ENCODE results near the gene TNFAIP2. TPM values are rescaled to one million over a fixed set of nuclear protein-coding genes. Genes with fewer than 3 reads are reported as not detected.

Gene TNFAIP2
- total and polyA plus RNA-seq, 4 donors = 65.6 to 519 (median 226) TPM

GRCh38 chr14:103142721-103143302 lies 19.6 kb downstream of the TNFAIP2 start:
- ATAC-seq (ENCODE audit: insufficient read depth, low FRiP score) = no peak
- Histone ChIP-seq H3K4me3 (no peak overlapping the region), H3K36me3 (ENCODE audit: control insufficient read depth in 4 of 4, insufficient read depth in 4 of 4, low read length in 4 of 4) (no peaks in the 10 kb centered on the region), H3K27me3 (ENCODE audit: control insufficient read depth in 3 of 3, insufficient read depth in 3 of 3, low read length in 2 of 3) (peaks cover 0 to 3% (median 0%) of the 10 kb centered on the region in 3 donors), H3K9ac (ENCODE audit: insufficient read depth in 1 of 2, low read length in 2 of 2) (no peak overlapping the region), H3K4me1 (ENCODE audit: control insufficient read depth in 5 of 5, insufficient read depth in 5 of 5, low read length in 5 of 5) (peaks cover 0 to 6% (median 4%) of the 10 kb centered on the region in 5 donors), H3K27ac (ENCODE audit: low read depth in 1 of 2, low read length in 1 of 2) (no peak overlapping the region), H3K9me3 (ENCODE audit: control insufficient read depth in 4 of 4, insufficient read depth in 3 of 4, low read length in 3 of 4) (no peaks in the 10 kb centered on the region)
- WGBS, 2 donors = 61 to 67% methylated on average over 5 of the region's 5 CpGs
- DNase-seq = no peak
- TF ChIP-seq CTCF (IDR thresholded peaks at IDR 0.05; ENCODE audit: control extremely low read depth, extremely low read depth) = no peak

DNA sequence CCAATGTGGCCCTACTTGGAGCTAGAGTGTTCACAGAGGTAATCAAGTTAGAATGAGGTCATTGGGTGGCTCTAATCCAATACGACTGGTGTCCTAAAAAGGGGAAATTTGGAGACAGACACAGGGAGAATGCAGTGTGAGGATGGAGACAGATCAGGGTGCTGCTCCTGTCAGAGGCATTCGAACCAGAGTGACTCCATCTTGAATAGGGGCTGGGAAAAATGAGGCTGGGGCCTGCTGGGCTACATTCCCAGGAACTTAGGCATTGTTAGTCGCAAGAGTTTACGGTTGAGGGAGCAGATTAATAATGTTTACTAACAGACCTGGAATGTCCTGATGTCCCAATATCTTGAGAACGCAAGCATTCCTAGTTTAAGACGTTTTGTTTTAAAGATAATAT lies 20.2 kb downstream of the TNFAIP2 start:
- peaks cover 0 to 6% (median 4%) of the 10 kb centered on the region in 5 donors for H3K4me1 ChIP-seq (ENCODE audit: control insufficient read depth in 5 of 5, insufficient read depth in 5 of 5, low read length in 5 of 5)
- H3K36me3 ChIP-seq (ENCODE audit: control insufficient read depth in 4 of 4, insufficient read depth in 4 of 4, low read length in 4 of 4) = no peaks in the 10 kb centered on the region
- no peak overlapping the region for H3K27ac ChIP-seq (ENCODE audit: low read depth in 1 of 2, low read length in 1 of 2)
- peaks cover 0 to 3% (median 0%) of the 10 kb centered on the region in 3 donors for H3K27me3 ChIP-seq (ENCODE audit: control insufficient read depth in 3 of 3, insufficient read depth in 3 of 3, low read length in 2 of 3)
- H3K9me3 ChIP-seq (ENCODE audit: control insufficient read depth in 4 of 4, insufficient read depth in 3 of 4, low read length in 3 of 4) = no peaks in the 10 kb centered on the region
- H3K9ac ChIP-seq (ENCODE audit: insufficient read depth in 1 of 2, low read length in 2 of 2) = no peak overlapping the region
- no peak for DNase-seq
- no peak overlapping the region for H3K4me3 ChIP-seq
- ATAC-seq (ENCODE audit: insufficient read depth, low FRiP score) = no peak
- TF ChIP-seq CTCF (IDR thresholded peaks at IDR 0.05; ENCODE audit: control extremely low read depth, extremely low read depth) = no peak
- 73 to 81% methylated on average over 6 of the region's 6 CpGs for WGBS, 2 donors

DNA sequence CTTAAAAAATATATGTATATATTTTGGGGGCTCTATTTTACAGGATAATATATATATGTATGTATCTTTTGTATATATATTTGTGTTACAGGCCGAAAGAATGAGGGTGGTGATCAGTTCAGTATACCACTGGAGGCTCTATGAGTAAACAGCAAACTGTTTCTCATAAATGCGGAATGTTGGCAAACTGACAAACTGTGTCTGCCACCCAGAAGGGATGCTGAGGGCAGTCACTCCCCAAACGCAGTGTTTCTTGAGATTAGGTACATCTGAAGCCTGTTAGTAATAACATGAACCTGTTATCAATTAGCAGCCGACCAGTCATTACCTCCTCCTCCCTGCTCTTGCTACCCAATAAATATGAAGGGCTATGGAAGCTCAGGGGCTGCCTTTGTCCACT lies 20.8 kb downstream of the TNFAIP2 start:
- Histone ChIP-seq H3K9ac (ENCODE audit: insufficient read depth in 1 of 2, low read length in 2 of 2) (no peak overlapping the region), H3K4me1 (ENCODE audit: control insufficient read depth in 5 of 5, insufficient read depth in 5 of 5, low read length in 5 of 5) (peaks cover 0 to 4% (median 0%) of the 10 kb centered on the region in 5 donors), H3K36me3 (ENCODE audit: control insufficient read depth in 4 of 4, insufficient read depth in 4 of 4, low read length in 4 of 4) (no peaks in the 10 kb centered on the region), H3K27me3 (ENCODE audit: control insufficient read depth in 3 of 3, insufficient read depth in 3 of 3, low read length in 2 of 3) (peaks cover 0 to 3% (median 0%) of the 10 kb centered on the region in 3 donors), H3K9me3 (ENCODE audit: control insufficient read depth in 4 of 4, insufficient read depth in 3 of 4, low read length in 3 of 4) (no peaks in the 10 kb centered on the region), H3K4me3 (no peak overlapping the region), H3K27ac (ENCODE audit: low read depth in 1 of 2, low read length in 1 of 2) (no peak overlapping the region)
- WGBS, 2 donors = 74 to 78% methylated on average over 4 of the region's 4 CpGs
- no peak for TF ChIP-seq CTCF (IDR thresholded peaks at IDR 0.05; ENCODE audit: control extremely low read depth, extremely low read depth)
- DNase-seq (peak in 2 of 3 donors; percentile 46 to 67), ATAC-seq (ENCODE audit: insufficient read depth, low FRiP score) (no peak)
